ENCODE data around the gene CFH.

The CFH gene

GRCh38 chr1:196654271-196654670 lies 2.4 kb downstream of the CFH start:
- Histone ChIP-seq H3K79me1 (ENCODE audit: low read length) (no peaks in the 10 kb centered on the region), H3K36me3 (ENCODE audit: control insufficient read depth in 1 of 2, insufficient read depth in 2 of 2, low read length in 2 of 2) (no peaks in the 10 kb centered on the region), H3K14ac (ENCODE audit: low read length) (no peak overlapping the region), H2BK12ac (ENCODE audit: low read length) (no peak overlapping the region), H4K8ac (ENCODE audit: low read depth, low read length) (no peak overlapping the region), H3K23ac (ENCODE audit: low read length) (no peak overlapping the region), H4K91ac (ENCODE audit: low read depth, low read length) (no peak overlapping the region), H3K79me2 (ENCODE audit: control insufficient read depth, insufficient read depth, low read length, poor library complexity) (no peaks in the 10 kb centered on the region), H4K12ac (ENCODE audit: low read depth, low read length) (no peak overlapping the region), H3K4me3 (ENCODE audit: low read depth, low read length) (no peak overlapping the region), H2AK5ac (ENCODE audit: low read length) (no peak overlapping the region), H3K4me2 (ENCODE audit: low read length) (no peak overlapping the region), H3K4me1 (ENCODE audit: control insufficient read depth in 1 of 2, insufficient read depth in 2 of 2, low read length in 2 of 2) (no peaks in the 10 kb centered on the region), H3K27ac (ENCODE audit: low read depth, low read length) (no peak overlapping the region), H3K4ac (ENCODE audit: low read depth, low read length) (no peak overlapping the region), H2BK120ac (ENCODE audit: insufficient read depth, low read length, poor library complexity) (no peak overlapping the region), H3K27me3 (ENCODE audit: insufficient read depth, low read length) (no peaks in the 10 kb centered on the region), H3K18ac (ENCODE audit: low read length) (no peak overlapping the region), H2BK5ac (ENCODE audit: low read depth, low read length, poor library complexity) (no peak overlapping the region), H3K9ac (ENCODE audit: low read length) (no peak overlapping the region), H3K9me3 (ENCODE audit: insufficient read depth, low read depth, low read length) (no peaks in the 10 kb centered on the region), H2AFZ (ENCODE audit: insufficient read depth, low read length, poor library complexity) (no peak overlapping the region)
- WGBS (ENCODE audit: extremely low coverage, insufficient coverage, insufficient read length): no CpG with 5 or more reads among the region's 2 CpGs
- DNase-seq: no peak

GRCh38 chr1:196655071-196655470 lies 3.2 kb downstream of the CFH start:
- Histone ChIP-seq H3K4ac (ENCODE audit: low read depth, low read length) (no peak overlapping the region), H3K27me3 (ENCODE audit: insufficient read depth, low read length) (no peaks in the 10 kb centered on the region), H3K36me3 (ENCODE audit: control insufficient read depth in 1 of 2, insufficient read depth in 2 of 2, low read length in 2 of 2) (no peaks in the 10 kb centered on the region), H3K14ac (ENCODE audit: low read length) (no peak overlapping the region), H2BK12ac (ENCODE audit: low read length) (no peak overlapping the region), H4K91ac (ENCODE audit: low read depth, low read length) (no peak overlapping the region), H3K79me2 (ENCODE audit: control insufficient read depth, insufficient read depth, low read length, poor library complexity) (no peaks in the 10 kb centered on the region), H2AFZ (ENCODE audit: insufficient read depth, low read length, poor library complexity) (no peak overlapping the region), H4K8ac (ENCODE audit: low read depth, low read length) (no peak overlapping the region), H2BK5ac (ENCODE audit: low read depth, low read length, poor library complexity) (no peak overlapping the region), H4K12ac (ENCODE audit: low read depth, low read length) (no peak overlapping the region), H2BK120ac (ENCODE audit: insufficient read depth, low read length, poor library complexity) (no peak overlapping the region), H3K27ac (ENCODE audit: low read depth, low read length) (no peak overlapping the region), H3K79me1 (ENCODE audit: low read length) (no peaks in the 10 kb centered on the region), H3K4me3 (ENCODE audit: low read depth, low read length) (no peak overlapping the region), H2AK5ac (ENCODE audit: low read length) (no peak overlapping the region), H3K18ac (ENCODE audit: low read length) (no peak overlapping the region), H3K23ac (ENCODE audit: low read length) (no peak overlapping the region), H3K4me2 (ENCODE audit: low read length) (no peak overlapping the region), H3K9ac (ENCODE audit: low read length) (no peak overlapping the region), H3K4me1 (ENCODE audit: control insufficient read depth in 1 of 2, insufficient read depth in 2 of 2, low read length in 2 of 2) (no peaks in the 10 kb centered on the region), H3K9me3 (ENCODE audit: insufficient read depth, low read depth, low read length) (no peaks in the 10 kb centered on the region)
- no peak for DNase-seq
- no CpG with 5 or more reads among the region's 3 CpGs for WGBS (ENCODE audit: extremely low coverage, insufficient coverage, insufficient read length)

GRCh38 chr1:196655494-196655893 lies 3.7 kb downstream of the CFH start:
- H2BK120ac ChIP-seq (ENCODE audit: insufficient read depth, low read length, poor library complexity): no peak overlapping the region
- H3K9me3 ChIP-seq (ENCODE audit: insufficient read depth, low read depth, low read length): no peaks in the 10 kb centered on the region
- no peak overlapping the region for H3K9ac ChIP-seq (ENCODE audit: low read length)
- no peak overlapping the region for H3K4ac ChIP-seq (ENCODE audit: low read depth, low read length)
- H3K27me3 ChIP-seq (ENCODE audit: insufficient read depth, low read length): no peaks in the 10 kb centered on the region
- no peaks in the 10 kb centered on the region for H3K79me1 ChIP-seq (ENCODE audit: low read length)
- no peak overlapping the region for H3K27ac ChIP-seq (ENCODE audit: low read depth, low read length)
- H4K91ac ChIP-seq (ENCODE audit: low read depth, low read length): no peak overlapping the region
- H4K8ac ChIP-seq (ENCODE audit: low read depth, low read length): no peak overlapping the region
- no peaks in the 10 kb centered on the region for H3K79me2 ChIP-seq (ENCODE audit: control insufficient read depth, insufficient read depth, low read length, poor library complexity)
- no peak overlapping the region for H3K14ac ChIP-seq (ENCODE audit: low read length)
- no peak overlapping the region for H3K18ac ChIP-seq (ENCODE audit: low read length)
- H3K4me3 ChIP-seq (ENCODE audit: low read depth, low read length): no peak overlapping the region
- no peak overlapping the region for H3K23ac ChIP-seq (ENCODE audit: low read length)
- H2BK5ac ChIP-seq (ENCODE audit: low read depth, low read length, poor library complexity): no peak overlapping the region
- no peaks in the 10 kb centered on the region for H3K4me1 ChIP-seq (ENCODE audit: control insufficient read depth in 1 of 2, insufficient read depth in 2 of 2, low read length in 2 of 2)
- no peak overlapping the region for H2BK12ac ChIP-seq (ENCODE audit: low read length)
- H2AK5ac ChIP-seq (ENCODE audit: low read length): no peak overlapping the region
- H3K4me2 ChIP-seq (ENCODE audit: low read length): no peak overlapping the region
- DNase-seq: no peak
- H2AFZ ChIP-seq (ENCODE audit: insufficient read depth, low read length, poor library complexity): no peak overlapping the region
- H4K12ac ChIP-seq (ENCODE audit: low read depth, low read length): no peak overlapping the region
- H3K36me3 ChIP-seq (ENCODE audit: control insufficient read depth in 1 of 2, insufficient read depth in 2 of 2, low read length in 2 of 2): no peaks in the 10 kb centered on the region
- WGBS (ENCODE audit: extremely low coverage, insufficient coverage, insufficient read length): no CpG with 5 or more reads among the region's 3 CpGs

DNA sequence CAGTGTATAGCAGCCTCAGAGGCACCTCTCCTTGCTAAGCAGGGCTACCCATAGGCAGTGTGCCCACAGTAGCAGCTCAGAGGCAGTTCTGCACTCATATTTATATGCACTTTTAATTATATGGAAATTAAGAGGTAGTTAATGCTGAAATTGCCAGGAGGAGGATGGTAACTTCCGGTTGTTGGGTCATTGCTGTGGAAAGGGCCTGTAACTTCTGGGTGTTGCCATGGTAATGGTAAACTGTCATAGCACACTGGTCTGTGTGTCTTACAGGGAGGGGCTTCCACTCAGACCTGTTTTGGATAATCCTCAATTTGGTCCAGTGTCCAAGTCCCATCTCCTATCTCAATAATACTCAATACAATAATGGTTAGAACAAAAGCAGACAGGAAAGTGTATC lies 7.6 kb downstream of the CFH start:
- H2AK5ac ChIP-seq (ENCODE audit: low read length): no peak overlapping the region
- H2BK5ac ChIP-seq (ENCODE audit: low read depth, low read length, poor library complexity): no peak overlapping the region
- H3K79me2 ChIP-seq (ENCODE audit: control insufficient read depth, insufficient read depth, low read length, poor library complexity): no peaks in the 10 kb centered on the region
- no peak overlapping the region for H2AFZ ChIP-seq (ENCODE audit: insufficient read depth, low read length, poor library complexity)
- H3K4me3 ChIP-seq (ENCODE audit: low read depth, low read length): no peak overlapping the region
- H3K23ac ChIP-seq (ENCODE audit: low read length): no peak overlapping the region
- no peak overlapping the region for H3K18ac ChIP-seq (ENCODE audit: low read length)
- H2BK120ac ChIP-seq (ENCODE audit: insufficient read depth, low read length, poor library complexity): no peak overlapping the region
- no peaks in the 10 kb centered on the region for H3K36me3 ChIP-seq (ENCODE audit: control insufficient read depth in 1 of 2, insufficient read depth in 2 of 2, low read length in 2 of 2)
- H3K14ac ChIP-seq (ENCODE audit: low read length): no peak overlapping the region
- no peaks in the 10 kb centered on the region for H3K9me3 ChIP-seq (ENCODE audit: insufficient read depth, low read depth, low read length)
- no peak overlapping the region for H3K4ac ChIP-seq (ENCODE audit: low read depth, low read length)
- no peak for DNase-seq
- peak overlapping the region; percentile 14 for H4K91ac ChIP-seq (ENCODE audit: low read depth, low read length)
- H4K12ac ChIP-seq (ENCODE audit: low read depth, low read length): no peak overlapping the region
- no peak overlapping the region for H3K27ac ChIP-seq (ENCODE audit: low read depth, low read length)
- H3K79me1 ChIP-seq (ENCODE audit: low read length): no peaks in the 10 kb centered on the region
- H4K8ac ChIP-seq (ENCODE audit: low read depth, low read length): no peak overlapping the region
- no peak overlapping the region for H2BK12ac ChIP-seq (ENCODE audit: low read length)
- H3K9ac ChIP-seq (ENCODE audit: low read length): no peak overlapping the region
- WGBS (ENCODE audit: extremely low coverage, insufficient coverage, insufficient read length): no CpG with 5 or more reads among the region's 1 CpG
- H3K4me1 ChIP-seq (ENCODE audit: control insufficient read depth in 1 of 2, insufficient read depth in 2 of 2, low read length in 2 of 2): no peaks in the 10 kb centered on the region
- H3K27me3 ChIP-seq (ENCODE audit: insufficient read depth, low read length): no peaks in the 10 kb centered on the region
- no peak overlapping the region for H3K4me2 ChIP-seq (ENCODE audit: low read length)
